ENCODE data around the gene PYGB.

Gene PYGB

DNA sequence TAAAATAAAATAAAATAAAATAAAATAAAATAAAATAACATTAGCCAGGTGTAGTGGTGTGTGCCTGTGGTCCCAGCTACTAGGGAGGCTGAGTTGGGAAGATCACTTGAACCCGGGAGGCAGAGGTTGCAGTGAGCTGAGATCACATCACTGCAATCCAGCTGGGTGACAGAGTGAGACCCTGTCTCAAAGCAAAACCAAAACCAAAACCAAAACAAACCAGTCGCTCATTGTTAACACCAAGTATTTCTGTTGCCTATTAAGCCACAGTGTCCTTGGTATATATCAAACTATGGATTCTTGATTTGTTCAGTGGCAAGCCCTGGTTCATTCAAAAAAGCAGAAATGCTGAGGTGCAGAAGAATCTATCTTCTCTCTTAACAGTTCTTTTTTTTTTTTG is 65.7 kb downstream of the PYGB start:
- TF ChIP-seq, protein P1, sequence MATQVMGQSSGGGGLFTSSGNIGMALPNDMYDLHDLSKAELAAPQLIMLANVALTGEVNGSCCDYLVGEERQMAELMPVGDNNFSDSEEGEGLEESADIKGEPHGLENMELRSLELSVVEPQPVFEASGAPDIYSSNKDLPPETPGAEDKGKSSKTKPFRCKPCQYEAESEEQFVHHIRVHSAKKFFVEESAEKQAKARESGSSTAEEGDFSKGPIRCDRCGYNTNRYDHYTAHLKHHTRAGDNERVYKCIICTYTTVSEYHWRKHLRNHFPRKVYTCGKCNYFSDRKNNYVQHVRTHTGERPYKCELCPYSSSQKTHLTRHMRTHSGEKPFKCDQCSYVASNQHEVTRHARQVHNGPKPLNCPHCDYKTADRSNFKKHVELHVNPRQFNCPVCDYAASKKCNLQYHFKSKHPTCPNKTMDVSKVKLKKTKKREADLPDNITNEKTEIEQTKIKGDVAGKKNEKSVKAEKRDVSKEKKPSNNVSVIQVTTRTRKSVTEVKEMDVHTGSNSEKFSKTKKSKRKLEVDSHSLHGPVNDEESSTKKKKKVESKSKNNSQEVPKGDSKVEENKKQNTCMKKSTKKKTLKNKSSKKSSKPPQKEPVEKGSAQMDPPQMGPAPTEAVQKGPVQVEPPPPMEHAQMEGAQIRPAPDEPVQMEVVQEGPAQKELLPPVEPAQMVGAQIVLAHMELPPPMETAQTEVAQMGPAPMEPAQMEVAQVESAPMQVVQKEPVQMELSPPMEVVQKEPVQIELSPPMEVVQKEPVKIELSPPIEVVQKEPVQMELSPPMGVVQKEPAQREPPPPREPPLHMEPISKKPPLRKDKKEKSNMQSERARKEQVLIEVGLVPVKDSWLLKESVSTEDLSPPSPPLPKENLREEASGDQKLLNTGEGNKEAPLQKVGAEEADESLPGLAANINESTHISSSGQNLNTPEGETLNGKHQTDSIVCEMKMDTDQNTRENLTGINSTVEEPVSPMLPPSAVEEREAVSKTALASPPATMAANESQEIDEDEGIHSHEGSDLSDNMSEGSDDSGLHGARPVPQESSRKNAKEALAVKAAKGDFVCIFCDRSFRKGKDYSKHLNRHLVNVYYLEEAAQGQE (IDR thresholded peaks at IDR 0.05; ENCODE audit: low read depth), result no peak
- TF ChIP-seq RAD21 (IDR thresholded peaks at IDR 0.05; ENCODE audit: low read depth), result no peak
- no peak for TF ChIP-seq YY1 (IDR thresholded peaks at IDR 0.05; ENCODE audit: low read depth)
- no peak for TF ChIP-seq CEBPB (IDR thresholded peaks at IDR 0.05)
- no peak for TF ChIP-seq MAX (IDR thresholded peaks at IDR 0.05)
- TF ChIP-seq TCF12 (IDR thresholded peaks at IDR 0.05; ENCODE audit: low read depth), result no peak
- no peak for TF ChIP-seq ZBTB7A (IDR thresholded peaks at IDR 0.05; ENCODE audit: low read depth)
- no peak for TF ChIP-seq FOXM1 (IDR thresholded peaks at IDR 0.05; ENCODE audit: borderline replicate concordance, low read depth)
- TF ChIP-seq NFIC (IDR thresholded peaks at IDR 0.05), result no peak
- TF ChIP-seq EGR1 (IDR thresholded peaks at IDR 0.05), result no peak
- TF ChIP-seq TAF1 (IDR thresholded peaks at IDR 0.05; ENCODE audit: low read depth), result no peak
- TF ChIP-seq EP300 (IDR thresholded peaks at IDR 0.05; ENCODE audit: borderline replicate concordance), result no peak
- no peak for TF ChIP-seq USF1 (IDR thresholded peaks at IDR 0.05)
- TF ChIP-seq CREB1 (IDR thresholded peaks at IDR 0.05; ENCODE audit: low read depth), result no peak
- no peak for TF ChIP-seq TEAD4 (IDR thresholded peaks at IDR 0.05)

- TF ChIP-seq RAD21 (IDR thresholded peaks at IDR 0.05; ENCODE audit: low read depth), result no peak
Measured at GRCh38 chr20:25314497-25315417, 66.9 kb downstream of the PYGB start.

DNA sequence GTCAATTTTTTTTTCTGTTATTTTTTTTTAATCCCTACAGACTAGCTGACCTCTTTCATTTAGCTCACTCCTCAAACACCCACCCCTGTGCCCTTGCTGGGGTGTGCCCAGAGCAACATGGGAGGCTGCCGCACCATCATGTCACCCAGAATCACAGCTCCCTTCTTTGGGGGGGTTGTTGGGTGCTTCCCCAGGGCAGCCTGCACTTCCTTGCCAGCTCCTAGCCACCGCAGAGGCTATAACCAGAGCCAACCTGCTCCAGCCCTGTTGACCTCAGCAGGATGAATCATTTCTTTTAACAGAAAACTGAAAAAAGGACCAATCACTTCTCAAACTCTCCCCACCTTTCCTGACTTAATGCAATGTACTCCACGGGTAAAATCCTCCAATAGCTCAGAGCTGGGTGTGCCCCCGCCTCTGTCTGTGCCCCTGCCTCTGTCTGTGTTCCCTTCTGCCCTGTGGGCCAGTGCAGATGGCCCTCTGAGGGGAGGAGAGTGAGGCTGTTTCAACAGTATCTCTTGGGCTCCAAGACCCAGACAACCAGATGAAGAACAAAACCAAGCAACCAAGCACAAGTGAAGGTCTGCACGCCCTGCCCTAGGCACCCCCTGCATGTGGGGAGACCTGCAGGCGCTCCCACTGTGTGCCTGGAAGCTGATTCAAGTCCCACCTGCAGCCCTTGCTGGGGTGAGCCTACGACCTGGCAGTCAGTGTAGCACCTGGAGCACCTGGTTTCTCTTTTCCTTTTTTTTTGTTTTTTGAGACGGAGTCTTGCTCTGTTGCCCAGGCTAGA is 67.7 kb downstream of the PYGB start:
- TF ChIP-seq YY1 (IDR thresholded peaks at IDR 0.05; ENCODE audit: low read depth) (no peak), NFIC (IDR thresholded peaks at IDR 0.05) (no peak), TAF1 (IDR thresholded peaks at IDR 0.05; ENCODE audit: low read depth) (no peak), ZBTB7A (IDR thresholded peaks at IDR 0.05; ENCODE audit: low read depth) (no peak), FOXM1 (IDR thresholded peaks at IDR 0.05; ENCODE audit: borderline replicate concordance, low read depth) (no peak), EP300 (IDR thresholded peaks at IDR 0.05; ENCODE audit: borderline replicate concordance) (no peak), MAX (IDR thresholded peaks at IDR 0.05) (no peak), USF1 (IDR thresholded peaks at IDR 0.05) (no peak), RAD21 (IDR thresholded peaks at IDR 0.05; ENCODE audit: low read depth) (no peak), TEAD4 (IDR thresholded peaks at IDR 0.05) (no peak), CEBPB (IDR thresholded peaks at IDR 0.05) (no peak), TCF12 (IDR thresholded peaks at IDR 0.05; ENCODE audit: low read depth) (no peak), CREB1 (IDR thresholded peaks at IDR 0.05; ENCODE audit: low read depth) (no peak), EGR1 (IDR thresholded peaks at IDR 0.05) (no peak)
- TF ChIP-seq, protein P1 (IDR thresholded peaks at IDR 0.05; ENCODE audit: low read depth), result no peak

DNA sequence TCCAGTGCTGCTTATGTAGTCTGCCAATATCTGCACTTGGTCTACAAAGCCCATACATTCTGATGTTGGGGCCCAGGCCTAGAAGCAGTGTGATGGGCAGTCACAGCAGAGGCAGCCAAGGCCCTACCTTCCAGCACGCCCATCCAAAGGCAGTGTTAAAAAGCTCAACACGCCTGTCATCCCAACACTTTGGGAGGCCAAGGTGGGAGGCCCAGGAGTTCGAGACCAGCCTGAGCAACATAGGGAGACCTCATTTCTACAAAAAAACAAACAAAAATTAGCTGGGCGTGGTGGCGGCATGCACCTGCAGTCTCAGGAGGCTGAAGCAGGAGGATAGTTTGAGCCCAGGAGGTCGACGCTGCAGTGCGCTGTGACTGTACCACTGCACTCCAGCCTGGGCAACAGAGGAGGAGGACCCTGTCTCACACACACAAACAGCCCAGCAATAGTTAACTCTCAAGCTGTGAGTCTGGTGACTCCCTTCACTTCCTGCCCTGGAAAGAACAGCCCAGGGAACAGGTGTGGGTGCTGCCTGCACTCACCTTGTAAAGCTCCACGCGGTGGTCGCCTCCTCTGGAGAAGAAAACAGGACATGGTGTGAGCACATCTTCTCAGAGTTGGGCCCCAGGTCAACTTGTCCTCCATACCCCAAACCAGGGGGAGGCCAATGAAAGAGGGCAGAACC is 68.8 kb downstream of the PYGB start:
- TF ChIP-seq, protein P1 (IDR thresholded peaks at IDR 0.05; ENCODE audit: low read depth), result no peak
- TF ChIP-seq CREB1 (IDR thresholded peaks at IDR 0.05; ENCODE audit: low read depth), result no peak
- TF ChIP-seq ZBTB7A (IDR thresholded peaks at IDR 0.05; ENCODE audit: low read depth), result no peak
- TF ChIP-seq MAX (IDR thresholded peaks at IDR 0.05), result no peak
- TF ChIP-seq EGR1 (IDR thresholded peaks at IDR 0.05), result no peak
- no peak for TF ChIP-seq YY1 (IDR thresholded peaks at IDR 0.05; ENCODE audit: low read depth)
- no peak for TF ChIP-seq TEAD4 (IDR thresholded peaks at IDR 0.05)
- no peak for TF ChIP-seq EP300 (IDR thresholded peaks at IDR 0.05; ENCODE audit: borderline replicate concordance)
- TF ChIP-seq TCF12 (IDR thresholded peaks at IDR 0.05; ENCODE audit: low read depth), result no peak

Measured in Ishikawa (cell line).